Progenitor cell of endocrine pancreas (in vitro differentiated cells): ENCODE results near the gene CD300C. TPM values are rescaled to one million over a fixed set of nuclear protein-coding genes. Genes with fewer than 3 reads are reported as not detected.
"Not testable (repeated sequence)": the region's sequence is repeated elsewhere in the genome, so short reads cannot be mapped to it uniquely, and the experiment has no call there.

Experiments used
- DNase-seq: peaks from one replicate; pipeline ENCODE4 v3.0.0; 2021; ENCODE audit warnings: low spot score; ENCODE audit not compliant: unreplicated experiment
- H3K27ac Mint-ChIP-seq: 2 replicates; pipeline ENCODE4 v1.8.0; 2021; ENCODE audit warnings: mild to moderate bottlenecking, moderate library complexity, mixed read lengths
- H3K27me3 Mint-ChIP-seq: 2 replicates; pipeline ENCODE4 v1.8.0; 2021; ENCODE audit warnings: mixed read lengths
- H3K36me3 Mint-ChIP-seq: 2 replicates; pipeline ENCODE4 v1.8.0; 2022; ENCODE audit warnings: mixed read lengths; ENCODE audit not compliant: insufficient read depth
- H3K4me1 Mint-ChIP-seq: 2 replicates; pipeline ENCODE4 v1.8.0; 2021; ENCODE audit warnings: low read depth, mixed read lengths
- H3K4me3 Mint-ChIP-seq: 2 replicates; pipeline ENCODE4 v1.8.0; 2021; ENCODE audit warnings: low read depth, mild to moderate bottlenecking, moderate library complexity, mixed read lengths
- H3K9me3 Mint-ChIP-seq: 2 replicates; pipeline ENCODE4 v1.8.0; 2021; ENCODE audit warnings: low read depth, mixed read lengths
- CTCF ChIP-seq: fragments of 200-600 bp; sonication (generic); IDR thresholded peaks from one replicate; pipeline ENCODE4 v1.5.0; 2021; ENCODE audit warnings: antibody characterized with exemption, mild to moderate bottlenecking; ENCODE audit not compliant: unreplicated experiment
- total RNA-seq: library from RNA; stranded (reverse); gene quantifications from 2 replicates; pipeline ENCODE4 v1.2.1, GENCODE V29; 2021

CD300C gene
- total RNA-seq, 1 donor from 2014 or later: not detected

GRCh38 chr17:74520790-74521480 lies 25.0 kb downstream of the CD300C start:
- DNase-seq: no peak
- no peak overlapping the region for H3K4me3 Mint-ChIP-seq
- H3K9me3 Mint-ChIP-seq: peaks cover 3% of the 10 kb centered on the region
- no peak for TF ChIP-seq CTCF
- peaks cover 26% of the 10 kb centered on the region for H3K27me3 Mint-ChIP-seq
- no peak overlapping the region for H3K27ac Mint-ChIP-seq
- H3K4me1 Mint-ChIP-seq: no peaks in the 10 kb centered on the region
- peaks cover 2% of the 10 kb centered on the region for H3K36me3 Mint-ChIP-seq

- H3K4me1 Mint-ChIP-seq: no peaks in the 10 kb centered on the region
- H3K36me3 Mint-ChIP-seq: peaks cover 2% of the 10 kb centered on the region
- no peak for TF ChIP-seq CTCF
- H3K4me3 Mint-ChIP-seq: no peak overlapping the region
- H3K27me3 Mint-ChIP-seq: peaks cover 26% of the 10 kb centered on the region
- H3K9me3 Mint-ChIP-seq: peaks cover 3% of the 10 kb centered on the region
- H3K27ac Mint-ChIP-seq: no peak overlapping the region
- DNase-seq: no peak
Measured at GRCh38 chr17:74520016-74520434, 25.9 kb downstream of the CD300C start.

GRCh38 chr17:74518413-74518981 lies 27.4 kb downstream of the CD300C start:
- H3K27ac Mint-ChIP-seq, H3K36me3 Mint-ChIP-seq, DNase-seq, H3K4me3 Mint-ChIP-seq, H3K4me1 Mint-ChIP-seq: not testable (repeated sequence)
- H3K9me3 Mint-ChIP-seq: peaks cover 13% of the 10 kb centered on the region
- H3K27me3 Mint-ChIP-seq: peaks cover 16% of the 10 kb centered on the region

- Mint-ChIP-seq H3K36me3 (peaks cover 8% of the 10 kb centered on the region), H3K27me3 (peaks cover 16% of the 10 kb centered on the region), H3K27ac (no peak overlapping the region), H3K4me3 (no peak overlapping the region), H3K4me1 (no peaks in the 10 kb centered on the region), H3K9me3 (peaks cover 13% of the 10 kb centered on the region)
- no peak for DNase-seq
- TF ChIP-seq CTCF: no peak
Measured at GRCh38 chr17:74516561-74517328, 29.2 kb downstream of the CD300C start.

GRCh38 chr17:74515941-74516340 lies 30.0 kb downstream of the CD300C start:
- peaks cover 13% of the 10 kb centered on the region for H3K9me3 Mint-ChIP-seq
- no peaks in the 10 kb centered on the region for H3K4me1 Mint-ChIP-seq
- H3K4me3 Mint-ChIP-seq: no peak overlapping the region
- peaks cover 12% of the 10 kb centered on the region for H3K27me3 Mint-ChIP-seq
- no peak for TF ChIP-seq CTCF
- no peak for DNase-seq
- H3K27ac Mint-ChIP-seq: no peak overlapping the region
- H3K36me3 Mint-ChIP-seq: peaks cover 8% of the 10 kb centered on the region
